Esophagus muscularis mucosa (tissue), 4 donors: Measurements from ENCODE around the gene KLK7. TPM values are rescaled to one million over a fixed set of nuclear protein-coding genes. Genes with fewer than 3 reads are reported as not detected.
"Not testable (repeated sequence)": the region's sequence is repeated elsewhere in the genome, so short reads cannot be mapped to it uniquely, and the experiment has no call there.

Experiments
- DNase-seq: peaks from one replicate; pipeline ENCODE4 v3.0.0-alpha.2; 2017; ENCODE audit errors: extremely low spot score
- H3K27ac ChIP-seq, 4 donors: fragments of 200-600 bp; sonication (generic); replicated peaks in 1 of 4; 1 replicate in 3 of 4; 2 replicates in 1 of 4; pipeline ENCODE4 v1.5.1; 2016 to 2019; ENCODE audit warnings: mild to moderate bottlenecking in 1 of 4
- H3K27me3 ChIP-seq, 4 donors: fragments of 200-600 bp; sonication (generic); one replicate each; pipeline versions ENCODE4 v1.5.1 to v1.6.0; 2016 to 2019
- H3K36me3 ChIP-seq, 4 donors: fragments of 200-600 bp; sonication (generic); one replicate each; pipeline ENCODE4 v1.5.1; 2016 to 2019
- H3K4me1 ChIP-seq, 4 donors: fragments of 200-600 bp; sonication (generic); one replicate each; pipeline ENCODE4 v1.5.1; 2016 to 2019
- H3K4me3 ChIP-seq, 4 donors: fragments of 200-600 bp; sonication (generic); 1 replicate in 2 of 4; 2 replicates in 2 of 4; pipeline ENCODE4 v1.5.1; 2016 to 2019; ENCODE audit warnings: mild to moderate bottlenecking in 4 of 4, moderate library complexity in 1 of 4
- H3K9me3 ChIP-seq, 4 donors: fragments of 200-600 bp; sonication (generic); 1 replicate in 3 of 4; 2 replicates in 1 of 4; pipeline ENCODE4 v1.5.1; 2016 to 2019
- CTCF ChIP-seq, 3 experiments: fragments of 200-600 bp in 2 of 3; fragments of 450-650 bp in 1 of 3; sonication (generic) in 2 of 3; IDR thresholded peaks; one replicate each; pipeline ENCODE4 v1.5.1; 2017 to 2019; ENCODE audit warnings: antibody characterized with exemption in 3 of 3, mild to moderate bottlenecking in 2 of 3, moderate library complexity in 1 of 3
- EP300 ChIP-seq: sonication (generic); formaldehyde crosslinking; IDR thresholded peaks from one replicate; pipeline ENCODE4 v1.6.1; 2017; ENCODE audit warnings: antibody characterized with exemption
- POLR2A ChIP-seq: fragments of 450-650 bp; IDR thresholded peaks from one replicate; pipeline ENCODE4 v1.6.1; 2017; ENCODE audit warnings: antibody characterized with exemption, moderate library complexity, mild to moderate bottlenecking, low read depth
- POLR2AphosphoS5 ChIP-seq, 2 donors: sonication (generic); formaldehyde crosslinking; IDR thresholded peaks; one replicate each; pipeline ENCODE4 v1.6.1; 2017; ENCODE audit warnings: antibody characterized with exemption in 2 of 2
- WGBS: methylation state at CpG from one replicate; pipeline ENCODE4 v1.1.5; 2018; 5-methylcytosine and 5-hydroxymethylcytosine counted together
- intact Hi-C: fragments of 100-400 bp; cut with DNase I; formaldehyde crosslinking; loops from one replicate; pipeline ENCODE4 v1.15.1; 2023
- total RNA-seq, 4 donors: library from RNA; depleted of rRNA; stranded (reverse); fragments of >200 nt; gene quantifications; one replicate each; pipeline versions ENCODE4 v1.1.0 to v1.2.1, GENCODE V29; 2016

The KLK7 gene
- total RNA-seq, 4 donors from 2014 or later = 0.32 to 0.33 TPM; not detected in 2

GRCh38 chr19:51000426-51000825 is 16.7 kb upstream of the KLK7 start:
- Histone ChIP-seq H3K4me3 (no peak overlapping the region), H3K36me3 (no peaks in the 10 kb centered on the region), H3K27me3 (peaks cover 0 to 78% (median 15%) of the 10 kb centered on the region in 4 donors), H3K27ac (no peak overlapping the region), H3K9me3 (no peaks in the 10 kb centered on the region), H3K4me1 (no peaks in the 10 kb centered on the region)
- intact Hi-C loops = no loop called here
- TF ChIP-seq POLR2A = no peak
- TF ChIP-seq POLR2AphosphoS5 (IDR thresholded peaks at IDR 0.05) = no peak
- no peak for TF ChIP-seq CTCF (IDR thresholded peaks at IDR 0.05)
- no peak for TF ChIP-seq EP300
- no peak for DNase-seq
- 90% methylated on average over 5 of the region's 10 CpGs for WGBS

DNA sequence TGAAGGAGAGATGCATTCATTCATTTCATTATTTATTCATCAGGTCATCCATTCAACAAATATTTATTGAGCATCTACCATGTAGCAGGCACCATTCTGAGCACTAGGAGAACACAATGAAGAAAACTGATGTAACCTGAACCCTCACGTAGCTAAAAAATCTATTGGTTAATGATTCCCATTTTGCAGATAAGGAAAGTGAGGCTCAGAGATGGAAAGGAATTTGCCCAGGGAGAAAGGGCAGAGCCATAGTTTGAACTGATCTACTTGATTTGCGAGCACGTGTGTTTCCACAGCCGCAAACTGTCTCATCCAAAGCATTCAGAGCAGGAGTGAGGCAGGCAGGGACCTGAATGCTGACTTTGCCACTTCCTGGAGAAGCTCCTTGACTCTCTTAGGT is 15.0 kb upstream of the KLK7 start:
- no peak for TF ChIP-seq POLR2AphosphoS5 (IDR thresholded peaks at IDR 0.05)
- no peak for TF ChIP-seq POLR2A
- TF ChIP-seq EP300 = no peak
- no peak for TF ChIP-seq CTCF (IDR thresholded peaks at IDR 0.05)
- no peaks in the 10 kb centered on the region for H3K36me3 ChIP-seq
- intact Hi-C loops = no loop called here
- DNase-seq = no peak
- 84% methylated on average over 4 of the region's 4 CpGs for WGBS
- no peak overlapping the region for H3K27ac ChIP-seq
- H3K9me3 ChIP-seq = no peaks in the 10 kb centered on the region
- no peak overlapping the region for H3K4me3 ChIP-seq
- no peaks in the 10 kb centered on the region for H3K4me1 ChIP-seq
- peaks cover 0 to 64% (median 14%) of the 10 kb centered on the region in 4 donors for H3K27me3 ChIP-seq

- Histone ChIP-seq H3K36me3 (no peaks in the 10 kb centered on the region), H3K4me3 (no peak overlapping the region), H3K9me3 (no peaks in the 10 kb centered on the region), H3K27ac (no peak overlapping the region), H3K4me1 (no peaks in the 10 kb centered on the region), H3K27me3 (peaks cover 0 to 57% (median 13%) of the 10 kb centered on the region in 4 donors)
- intact Hi-C loops = no loop called here
- no peak for DNase-seq
- TF ChIP-seq POLR2AphosphoS5 (IDR thresholded peaks at IDR 0.05) (no peak), EP300 (no peak), CTCF (IDR thresholded peaks at IDR 0.05) (no peak), POLR2A (no peak)
- WGBS = 68% methylated on average over 5 of the region's 5 CpGs
Observed at GRCh38 chr19:50998061-50998460, 14.3 kb upstream of the KLK7 start.

GRCh38 chr19:50994129-50994528 is 10.4 kb upstream of the KLK7 start:
- WGBS = 71% methylated on average over 2 of the region's 2 CpGs
- Histone ChIP-seq H3K4me3 (no peak overlapping the region), H3K27me3 (peaks cover 0 to 34% (median 2%) of the 10 kb centered on the region in 4 donors), H3K36me3 (no peaks in the 10 kb centered on the region), H3K27ac (no peak overlapping the region), H3K4me1 (no peaks in the 10 kb centered on the region), H3K9me3 (no peaks in the 10 kb centered on the region)
- intact Hi-C loops = no loop called here
- DNase-seq = no peak
- TF ChIP-seq EP300 = no peak
- no peak for TF ChIP-seq CTCF (IDR thresholded peaks at IDR 0.05)
- TF ChIP-seq POLR2A = no peak
- TF ChIP-seq POLR2AphosphoS5 (IDR thresholded peaks at IDR 0.05) = no peak

DNA sequence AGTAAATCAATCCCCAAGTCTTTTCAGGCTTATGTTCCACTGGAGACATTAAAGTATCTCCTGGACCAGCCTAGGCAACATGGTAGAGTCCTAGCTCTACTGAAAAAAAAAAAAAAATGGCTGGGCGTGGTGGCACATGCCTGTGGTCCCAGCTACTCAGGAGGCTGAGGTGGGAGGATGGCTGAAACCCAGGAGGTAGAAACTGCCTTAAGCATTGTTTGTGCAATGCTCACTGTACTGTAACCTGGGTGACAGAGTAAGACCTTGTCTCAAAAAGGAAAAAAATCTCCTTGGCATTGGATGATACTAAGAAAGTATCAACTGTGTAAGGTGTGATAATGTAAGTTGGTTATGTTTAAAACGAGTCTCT is 8.9 kb upstream of the KLK7 start:
- Histone ChIP-seq H3K36me3 (no peaks in the 10 kb centered on the region), H3K9me3 (no peaks in the 10 kb centered on the region), H3K27me3 (peaks cover 0 to 20% (median 0%) of the 10 kb centered on the region in 4 donors), H3K27ac (no peak overlapping the region), H3K4me3 (no peak overlapping the region), H3K4me1 (no peaks in the 10 kb centered on the region)
- TF ChIP-seq POLR2AphosphoS5 (IDR thresholded peaks at IDR 0.05) (no peak), EP300 (no peak), CTCF (IDR thresholded peaks at IDR 0.05) (no peak), POLR2A (no peak)
- intact Hi-C loops = no loop called here
- no peak for DNase-seq
- 66% methylated on average over 2 of the region's 2 CpGs for WGBS

GRCh38 chr19:50984416-50984815 is 699 bp upstream of the KLK7 start:
- WGBS = 84% methylated on average over 14 of the region's 14 CpGs
- H3K36me3 ChIP-seq, DNase-seq, H3K9me3 ChIP-seq, H3K4me1 ChIP-seq, H3K27ac ChIP-seq, H3K4me3 ChIP-seq, intact Hi-C loops: not testable (repeated sequence)
- H3K27me3 ChIP-seq = peaks cover 0 to 61% (median 0%) of the 10 kb centered on the region in 4 donors
